Skeletal muscle tissue (tissue), 4 donors: ENCODE results near the gene HTT. TPM values are rescaled to one million over a fixed set of nuclear protein-coding genes. Genes with fewer than 3 reads are reported as not detected.
A peak's percentile ranks its signal among the peaks of the same experiment; 100 is the strongest.

Experiments used
- H3K27ac ChIP-seq: one replicate; pipeline ENCODE4 v1.7.0; 2013; ENCODE audit warnings: mild to moderate bottlenecking, low read depth, low read length, inconsistent platforms
- H3K27me3 ChIP-seq, 3 donors: one replicate each; pipeline ENCODE4 v1.7.0; 2013; ENCODE audit warnings: low read length in 3 of 3; ENCODE audit not compliant: control insufficient read depth in 3 of 3, insufficient read depth in 3 of 3
- H3K36me3 ChIP-seq, 3 donors: one replicate each; pipeline ENCODE4 v1.7.0; 2013; ENCODE audit warnings: low read length in 3 of 3; ENCODE audit not compliant: control insufficient read depth in 3 of 3, insufficient read depth in 3 of 3
- H3K4me1 ChIP-seq, 3 donors: one replicate each; pipeline ENCODE4 v1.7.0; 2013; ENCODE audit warnings: low read length in 3 of 3, mild to moderate bottlenecking in 3 of 3; ENCODE audit not compliant: control insufficient read depth in 3 of 3, insufficient read depth in 3 of 3
- H3K4me3 ChIP-seq, 3 donors: one replicate each; pipeline ENCODE4 v1.7.0; 2013; ENCODE audit warnings: low read length in 3 of 3
- H3K9ac ChIP-seq, 3 donors: one replicate each; pipeline ENCODE4 v1.7.0; 2013; ENCODE audit warnings: low read length in 3 of 3, mild to moderate bottlenecking in 3 of 3, moderate library complexity in 2 of 3, low read depth in 1 of 3
- H3K9me3 ChIP-seq, 3 donors: one replicate each; pipeline ENCODE4 v1.7.0; 2013; ENCODE audit warnings: low read length in 3 of 3; ENCODE audit not compliant: control insufficient read depth in 3 of 3
- total RNA-seq: library from RNA; depleted of rRNA; stranded (reverse); fragments of >200 nt; gene quantifications from one replicate; pipeline ENCODE4 v1.2.3, GENCODE V29; 2014
- donor health status: Osteomylitis.

HTT gene
- total RNA-seq, 1 donor from 2014 or later: 43.8 TPM

- peaks cover 16 to 25% (median 24%) of the 10 kb centered on the region in 3 donors for H3K36me3 ChIP-seq
- no peak overlapping the region for H3K9ac ChIP-seq
These were observed 128.6 kb downstream of the HTT start for GRCh38 chr4:3202836-3203820.

GRCh38 chr4:3203971-3204431 lies 129.5 kb downstream of the HTT start:
- Histone ChIP-seq H3K36me3 (peaks cover 21 to 29% (median 28%) of the 10 kb centered on the region in 3 donors), H3K4me1 (peaks cover 28 to 46% (median 45%) of the 10 kb centered on the region in 3 donors), H3K27ac (peak overlapping the region; percentile 65), H3K27me3 (no peaks in the 10 kb centered on the region), H3K4me3 (no peak overlapping the region), H3K9me3 (no peaks in the 10 kb centered on the region), H3K9ac (no peak overlapping the region)

More at GRCh38 chr4:3202836-3203820, 128.6 kb downstream of the HTT start:
- Histone ChIP-seq H3K4me1 (peaks cover 28 to 46% (median 45%) of the 10 kb centered on the region in 3 donors), H3K27me3 (no peaks in the 10 kb centered on the region), H3K4me3 (no peak overlapping the region), H3K27ac (peak overlapping the region; percentile 65), H3K9me3 (no peaks in the 10 kb centered on the region)

GRCh38 chr4:3205995-3206394 lies 131.5 kb downstream of the HTT start:
- Histone ChIP-seq H3K36me3 (peaks cover 31 to 37% (median 37%) of the 10 kb centered on the region in 3 donors), H3K27me3 (no peaks in the 10 kb centered on the region), H3K27ac (no peak overlapping the region), H3K9me3 (no peaks in the 10 kb centered on the region), H3K9ac (no peak overlapping the region), H3K4me1 (peaks cover 22 to 32% (median 30%) of the 10 kb centered on the region in 3 donors), H3K4me3 (no peak overlapping the region)

GRCh38 chr4:3206439-3207100 lies 132.1 kb downstream of the HTT start:
- Histone ChIP-seq H3K9me3 (no peaks in the 10 kb centered on the region), H3K36me3 (peaks cover 31 to 37% (median 37%) of the 10 kb centered on the region in 3 donors), H3K27me3 (no peaks in the 10 kb centered on the region), H3K27ac (no peak overlapping the region), H3K9ac (no peak overlapping the region), H3K4me1 (peaks cover 17 to 28% (median 26%) of the 10 kb centered on the region in 3 donors), H3K4me3 (no peak overlapping the region)

GRCh38 chr4:3207531-3208037 lies 133.1 kb downstream of the HTT start:
- no peak overlapping the region for H3K27ac ChIP-seq
- no peak overlapping the region for H3K4me3 ChIP-seq
- H3K27me3 ChIP-seq: no peaks in the 10 kb centered on the region
- peaks cover 12 to 18% (median 15%) of the 10 kb centered on the region in 3 donors for H3K4me1 ChIP-seq
- H3K36me3 ChIP-seq: peaks cover 41 to 46% (median 45%) of the 10 kb centered on the region in 3 donors
- H3K9me3 ChIP-seq: no peaks in the 10 kb centered on the region
- no peak overlapping the region for H3K9ac ChIP-seq

- Histone ChIP-seq H3K36me3 (peaks cover 53 to 59% (median 57%) of the 10 kb centered on the region in 3 donors), H3K9ac (no peak overlapping the region), H3K27ac (no peak overlapping the region), H3K4me3 (no peak overlapping the region), H3K4me1 (peaks cover 3 to 8% (median 6%) of the 10 kb centered on the region in 3 donors), H3K9me3 (no peaks in the 10 kb centered on the region), H3K27me3 (no peaks in the 10 kb centered on the region)
These were observed 134.3 kb downstream of the HTT start for GRCh38 chr4:3208826-3209225.

- H3K27me3 ChIP-seq: no peaks in the 10 kb centered on the region
- no peaks in the 10 kb centered on the region for H3K9me3 ChIP-seq
- no peak overlapping the region for H3K4me3 ChIP-seq
- H3K27ac ChIP-seq: no peak overlapping the region
- H3K9ac ChIP-seq: no peak overlapping the region
- peaks cover 0 to under 1% (median 0%) of the 10 kb centered on the region in 3 donors for H3K4me1 ChIP-seq
- peaks cover 60 to 63% (median 61%) of the 10 kb centered on the region in 3 donors for H3K36me3 ChIP-seq
These were observed 135.3 kb downstream of the HTT start for GRCh38 chr4:3209551-3210325.

- Histone ChIP-seq H3K27ac (no peak overlapping the region), H3K4me1 (no peaks in the 10 kb centered on the region), H3K36me3 (peaks cover 66 to 70% (median 68%) of the 10 kb centered on the region in 3 donors), H3K4me3 (no peak overlapping the region), H3K9ac (no peak overlapping the region), H3K27me3 (no peaks in the 10 kb centered on the region), H3K9me3 (no peaks in the 10 kb centered on the region)
These were observed 136.0 kb downstream of the HTT start for GRCh38 chr4:3210467-3210866.

- peaks cover 66 to 78% (median 73%) of the 10 kb centered on the region in 3 donors for H3K36me3 ChIP-seq
These were observed 137.4 kb downstream of the HTT start for GRCh38 chr4:3211866-3212265.

More at GRCh38 chr4:3211866-3212265, 137.4 kb downstream of the HTT start:
- Histone ChIP-seq H3K9ac (no peak overlapping the region), H3K9me3 (no peaks in the 10 kb centered on the region), H3K27ac (no peak overlapping the region), H3K4me1 (no peaks in the 10 kb centered on the region), H3K27me3 (no peaks in the 10 kb centered on the region), H3K4me3 (no peak overlapping the region)
